ENCODE measurements around the gene ADGRF3. TPM values are rescaled to one million over a fixed set of nuclear protein-coding genes. Genes with fewer than 3 reads are reported as not detected.

ADGRF3 gene
- total and polyA plus RNA-seq, 9 donors: 0.06 to 0.33 (median 0.16) TPM; not detected in 5

DNA sequence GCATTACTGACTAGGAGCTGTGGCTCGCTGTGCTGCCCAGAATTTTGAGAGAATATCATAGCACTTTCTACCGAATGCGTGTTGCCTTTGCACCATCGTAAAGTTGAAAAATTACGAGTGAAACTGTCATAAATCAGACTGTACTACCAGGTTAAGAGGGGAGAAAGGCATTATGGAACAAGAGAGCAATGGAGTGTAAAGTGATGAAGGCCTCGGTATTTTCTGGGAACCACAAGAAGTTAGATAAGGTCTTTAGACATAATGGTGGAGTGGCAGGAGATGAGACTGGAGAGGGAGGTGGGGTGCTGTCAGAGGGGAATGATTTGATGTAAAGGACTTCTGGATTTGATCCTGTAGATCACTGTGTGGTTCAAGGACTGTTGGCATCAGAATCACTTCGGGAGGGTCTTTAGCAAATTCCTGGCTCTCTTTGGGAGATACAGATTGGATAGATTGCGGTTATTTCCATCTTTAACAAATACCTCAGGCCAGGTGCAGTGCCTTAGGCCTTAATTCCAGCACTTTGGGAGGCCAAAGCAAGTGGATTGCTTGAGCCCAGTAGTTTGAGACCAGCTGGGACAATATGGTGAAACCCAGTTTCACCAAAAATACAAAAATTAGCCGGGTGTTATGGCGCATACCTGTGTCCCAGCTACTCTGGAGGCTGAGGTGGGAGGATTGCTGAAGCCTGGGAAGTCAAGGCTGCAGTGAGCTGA is 4.9 kb upstream of the ADGRF3 start:
- no peaks in the 10 kb centered on the region for H3K9me3 ChIP-seq
- no peak overlapping the region for H3K27ac ChIP-seq
- intact Hi-C loops (cut with DNase I): loop anchor here in 1 of 4 donors (10.0 kb wide), 1 partner anchor 223 kb away; no protein-coding TSS in a partner anchor
- H3K4me1 ChIP-seq (ENCODE audit: insufficient read depth): peaks cover 1% of the 10 kb centered on the region
- DNase-seq: no peak
- TF ChIP-seq POLR2A (IDR thresholded peaks at IDR 0.05): no peak
- no peak for TF ChIP-seq EP300 (IDR thresholded peaks at IDR 0.05)
- no peak for TF ChIP-seq CTCF (IDR thresholded peaks at IDR 0.05)
- H3K36me3 ChIP-seq: no peaks in the 10 kb centered on the region
- H3K27me3 ChIP-seq: no peaks in the 10 kb centered on the region
- WGBS, 3 donors: 90 to 94% (median 93%) methylated on average over 10 of the region's 10 CpGs
- no peak overlapping the region for H3K4me3 ChIP-seq

DNA sequence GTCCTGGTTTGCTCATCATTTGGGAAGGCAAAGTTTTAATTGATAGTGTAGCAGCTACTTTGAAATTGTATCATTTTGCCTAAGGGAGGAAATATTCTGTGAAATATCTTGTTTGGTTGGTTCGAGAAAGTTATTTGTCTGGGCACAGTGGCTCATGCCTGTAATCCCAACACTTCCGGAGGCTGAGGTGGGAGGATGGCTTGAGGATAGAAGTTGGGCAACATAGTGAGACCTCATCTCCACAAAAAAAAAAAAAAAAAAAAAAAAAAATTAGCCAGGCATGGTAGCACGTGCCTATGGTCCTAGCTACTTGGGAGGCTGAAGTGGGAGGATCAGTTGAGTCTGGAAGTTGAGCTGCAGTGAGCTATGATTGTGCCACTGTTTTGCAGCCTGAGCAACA is 3.1 kb upstream of the ADGRF3 start:
- 91 to 93% (median 92%) methylated on average over 3 of the region's 3 CpGs for WGBS, 3 donors
- TF ChIP-seq EP300 (IDR thresholded peaks at IDR 0.05) (no peak), POLR2A (IDR thresholded peaks at IDR 0.05) (no peak), CTCF (IDR thresholded peaks at IDR 0.05) (no peak)
- no peaks in the 10 kb centered on the region for H3K27me3 ChIP-seq
- no peak for DNase-seq
- intact Hi-C loops (cut with DNase I): loop anchor here in 1 of 4 donors (10.0 kb wide), 1 partner anchor 225 kb away; no protein-coding TSS in a partner anchor
- no peaks in the 10 kb centered on the region for H3K9me3 ChIP-seq
- no peak overlapping the region for H3K4me3 ChIP-seq
- no peaks in the 10 kb centered on the region for H3K36me3 ChIP-seq
- peaks cover 1% of the 10 kb centered on the region for H3K4me1 ChIP-seq (ENCODE audit: insufficient read depth)
- H3K27ac ChIP-seq: no peak overlapping the region

GRCh38 chr2:26347286-26347865 is 787 bp upstream of the ADGRF3 start:
- no peak for DNase-seq
- intact Hi-C loops (cut with DNase I): no loop called here
- H3K4me1 ChIP-seq (ENCODE audit: insufficient read depth): peaks cover 8% of the 10 kb centered on the region
- 17 to 19% (median 19%) methylated on average over 5 of the region's 5 CpGs for WGBS, 3 donors
- H3K36me3 ChIP-seq: no peaks in the 10 kb centered on the region
- TF ChIP-seq POLR2A (IDR thresholded peaks at IDR 0.05): no peak
- no peak for TF ChIP-seq CTCF (IDR thresholded peaks at IDR 0.05)
- H3K27ac ChIP-seq: peak overlapping the region in 1 of 2 donors; percentile 86
- no peaks in the 10 kb centered on the region for H3K9me3 ChIP-seq
- peak overlapping the region; percentile 85 for H3K4me3 ChIP-seq
- H3K27me3 ChIP-seq: no peaks in the 10 kb centered on the region

GRCh38 chr2:26345545-26346453 is 790 bp downstream of the ADGRF3 start, which contains the start of gene SELENOI:
SELENOI (plus strand) TSS chr2:26346143; CDS start chr2:26346233, 90 bp downstream.
- intact Hi-C loops (cut with DNase I): no loop called here
- TF ChIP-seq EP300 (IDR thresholded peaks at IDR 0.05) (no peak), POLR2A (IDR thresholded peaks at IDR 0.05) (peak; percentile 97)
- WGBS, 3 donors: 0 to 1% (median 0%) methylated on average over 64 to 80 of the region's 80 CpGs
- Histone ChIP-seq H3K36me3 (no peaks in the 10 kb centered on the region), H3K27ac (peak within 1 kb of the TSS; percentile 80 to 93), H3K4me3 (peak within 1 kb of the TSS; percentile 85), H3K9me3 (no peaks in the 10 kb centered on the region), H3K27me3 (no peaks in the 10 kb centered on the region), H3K4me1 (ENCODE audit: insufficient read depth) (peaks cover 8% of the 10 kb centered on the region)
- DNase-seq: peak; percentile 98 to 100 (median 99)

All from ovary (tissue), 9 donors.